Hepatocyte (in vitro differentiated cells): ENCODE measurements around the gene ADAR. TPM values are rescaled to one million over a fixed set of nuclear protein-coding genes. Genes with fewer than 3 reads are reported as not detected.

Experiments used
- DNase-seq: peaks from one replicate; pipeline ENCODE4 v3.0.0-alpha.2; 2016; ENCODE audit warnings: low spot score
- H2AFZ ChIP-seq: fragments of 200-600 bp; sonication (generic); 2 replicates; pipeline ENCODE4 v1.6.0; 2016; ENCODE audit warnings: antibody characterized with exemption, mild to moderate bottlenecking
- H3K27ac ChIP-seq: fragments of 200-600 bp; sonication (generic); 2 replicates; pipeline ENCODE4 v1.5.1; 2016; ENCODE audit warnings: mild to moderate bottlenecking
- H3K27me3 ChIP-seq: fragments of 200-600 bp; sonication (generic); 2 replicates; pipeline ENCODE4 v1.6.1; 2016
- H3K36me3 ChIP-seq: fragments of 200-600 bp; sonication (generic); replicated peaks from 2 replicates; pipeline ENCODE4 v1.5.1; 2016; ENCODE audit warnings: low read depth; ENCODE audit not compliant: insufficient read depth
- H3K4me1 ChIP-seq: fragments of 200-600 bp; sonication (generic); 2 replicates; pipeline ENCODE4 v1.5.1; 2016; ENCODE audit warnings: mild to moderate bottlenecking, moderate library complexity; ENCODE audit not compliant: insufficient read depth
- H3K4me2 ChIP-seq: fragments of 200-600 bp; sonication (generic); 2 replicates; pipeline ENCODE4 v1.6.0; 2016
- H3K4me3 ChIP-seq: fragments of 200-600 bp; sonication (generic); 2 replicates; pipeline ENCODE4 v1.5.1; 2016; ENCODE audit warnings: mild to moderate bottlenecking
- H3K79me2 ChIP-seq: fragments of 200-600 bp; sonication (generic); 2 replicates; pipeline ENCODE4 v1.6.0; 2017; ENCODE audit warnings: mild to moderate bottlenecking
- H3K9me2 ChIP-seq: fragments of 200-600 bp; sonication (generic); replicated peaks from 2 replicates; pipeline ENCODE4 v1.6.0; 2017; ENCODE audit warnings: mild to moderate bottlenecking; ENCODE audit not compliant: insufficient read depth
- H3K9me3 ChIP-seq: fragments of 200-600 bp; sonication (generic); 2 replicates; pipeline ENCODE4 v1.5.1; 2016; ENCODE audit warnings: low read depth, mild to moderate bottlenecking
- H4K20me1 ChIP-seq: fragments of 200-600 bp; sonication (generic); 2 replicates; pipeline ENCODE4 v1.6.0; 2016; ENCODE audit warnings: mild to moderate bottlenecking; ENCODE audit not compliant: insufficient read depth, poor library complexity, severe bottlenecking
- CTCF ChIP-seq: fragments of 200-600 bp; sonication (generic); IDR thresholded peaks from 2 replicates; pipeline ENCODE4 v1.5.1; 2016; ENCODE audit warnings: antibody characterized with exemption, mild to moderate bottlenecking; ENCODE audit not compliant: poor library complexity
- EZH2 ChIP-seq: fragments of 200-600 bp; sonication (generic); IDR thresholded peaks from 2 replicates; pipeline ENCODE4 v1.6.1; 2016; ENCODE audit warnings: antibody characterized with exemption, mild to moderate bottlenecking, borderline replicate concordance
- EZH2phosphoT487 ChIP-seq: fragments of 200-600 bp; sonication (generic); IDR thresholded peaks from one replicate; pipeline ENCODE4 v1.6.1; 2018; ENCODE audit warnings: antibody characterized with exemption, mild to moderate bottlenecking, low read depth, moderate library complexity; ENCODE audit not compliant: unreplicated experiment, severe bottlenecking
- WGBS: methylation state at CpG from one replicate; pipeline ENCODE4 v1.1.6; 2016; ENCODE audit warnings: low lambda C conversion rate; ENCODE audit errors: missing lambda C conversion rate; 5-methylcytosine and 5-hydroxymethylcytosine counted together
- polyA plus RNA-seq: library from polyadenylated mRNA; unstranded; fragments of >200 nt; fragmentation: Nextera tagmentation; extraction: Ambion mirVana; gene quantifications from 2 replicates; pipeline ENCODE4 v1.2.1, GENCODE V29; 2016
- total RNA-seq: library from RNA; depleted of rRNA; stranded (reverse); fragments of >200 nt; gene quantifications from 2 replicates; pipeline ENCODE4 v1.2.3, GENCODE V29; 2014

ADAR gene
- total and polyA plus RNA-seq, 2 experiments from 2014 or later, result 57.4 to 104 TPM

- Histone ChIP-seq H3K36me3 (peaks cover 3% of the 10 kb centered on the region), H3K79me2 (peaks cover 39% of the 10 kb centered on the region), H3K27ac (peak within 1 kb of the TSS; percentile 95), H3K4me1 (peaks cover 8% of the 10 kb centered on the region), H3K9me3 (no peaks in the 10 kb centered on the region), H4K20me1 (peaks cover 19% of the 10 kb centered on the region), H2AFZ (peak within 1 kb of the TSS; percentile 87), H3K4me2 (peak within 1 kb of the TSS; percentile 93), H3K27me3 (no peaks in the 10 kb centered on the region), H3K4me3 (peak within 1 kb of the TSS; percentile 92), H3K9me2 (no peaks in the 10 kb centered on the region)
- DNase-seq, result peak; percentile 72
- TF ChIP-seq EZH2 (no peak), CTCF (no peak), EZH2phosphoT487 (no peak)
- WGBS, result under 1% methylated on average over 21 of the region's 69 CpGs
Measured at GRCh38 chr1:154557939-154558719, 49.9 kb downstream of the ADAR start, which contains the start of gene UBE2Q1. Gene UBE2Q1, minus strand, starts transcription at chr1:154558662. Its CDS starts 109 bp downstream, at chr1:154558553.

DNA sequence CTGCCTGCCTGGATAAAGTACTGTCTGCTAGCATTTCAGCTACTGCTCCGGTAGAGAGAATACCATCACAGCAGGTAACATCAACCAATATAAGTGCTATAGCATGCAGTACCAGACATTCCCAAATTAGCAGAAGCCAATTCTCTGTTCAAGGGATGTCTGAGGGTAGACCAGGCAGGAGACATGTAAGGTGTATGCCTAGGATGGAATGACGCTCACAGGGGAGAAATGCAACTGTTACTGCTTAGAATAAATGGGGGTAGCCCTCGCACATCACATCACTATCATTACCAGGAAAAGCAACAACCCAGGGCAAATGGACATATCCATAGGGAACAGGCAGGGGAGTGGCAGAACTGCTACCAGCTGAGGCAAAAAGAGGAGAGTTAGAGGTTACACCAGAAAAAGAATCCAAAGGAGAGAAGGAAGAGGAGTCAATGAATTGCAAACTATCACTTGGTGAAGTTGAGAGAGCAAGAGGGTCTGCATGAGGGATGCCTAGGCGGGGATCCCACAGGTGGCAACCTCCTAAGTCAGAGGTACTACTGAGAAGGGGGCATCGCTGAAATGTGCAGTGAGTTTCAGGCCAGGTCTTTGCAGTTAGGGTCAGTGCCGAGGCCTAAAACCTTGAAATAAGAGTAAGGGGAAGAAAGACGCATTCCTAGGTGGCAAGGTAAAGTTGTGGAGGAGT, 50.6 kb downstream of the ADAR start:
- peak overlapping the region; percentile 92 for H3K4me3 ChIP-seq
- H3K4me2 ChIP-seq, result peak overlapping the region; percentile 93
- H2AFZ ChIP-seq, result peak overlapping the region; percentile 75
- no peak for TF ChIP-seq EZH2
- TF ChIP-seq CTCF, result no peak
- TF ChIP-seq EZH2phosphoT487, result no peak
- 19% methylated on average over 7 of the region's 7 CpGs for WGBS
- peaks cover 3% of the 10 kb centered on the region for H3K36me3 ChIP-seq
- no peaks in the 10 kb centered on the region for H3K27me3 ChIP-seq
- H4K20me1 ChIP-seq, result peaks cover 19% of the 10 kb centered on the region
- no peaks in the 10 kb centered on the region for H3K9me2 ChIP-seq
- peaks cover 39% of the 10 kb centered on the region for H3K79me2 ChIP-seq
- no peak for DNase-seq
- H3K27ac ChIP-seq, result peak overlapping the region; percentile 68
- no peaks in the 10 kb centered on the region for H3K9me3 ChIP-seq
- peaks cover 8% of the 10 kb centered on the region for H3K4me1 ChIP-seq

- Histone ChIP-seq H3K4me3 (no peak overlapping the region), H3K9me3 (no peaks in the 10 kb centered on the region), H3K27ac (no peak overlapping the region), H3K36me3 (peaks cover 3% of the 10 kb centered on the region), H2AFZ (no peak overlapping the region), H3K79me2 (peaks cover 39% of the 10 kb centered on the region), H3K27me3 (no peaks in the 10 kb centered on the region), H3K4me2 (peak overlapping the region; percentile 93), H3K4me1 (peaks cover 8% of the 10 kb centered on the region), H3K9me2 (no peaks in the 10 kb centered on the region), H4K20me1 (peaks cover 19% of the 10 kb centered on the region)
- TF ChIP-seq EZH2, result no peak
- TF ChIP-seq CTCF, result no peak
- no peak for TF ChIP-seq EZH2phosphoT487
- DNase-seq, result no peak
- 27% methylated on average over 4 of the region's 4 CpGs for WGBS
Measured at GRCh38 chr1:154556422-154556821, 51.6 kb downstream of the ADAR start.
